Adrenal gland (tissue), 5 donors: ENCODE results near the gene TMCC3.

Experiments used
- CTCF ChIP-seq, 6 experiments: fragments of 450-650 bp in 4 of 6; fragments of 200-600 bp in 2 of 6; sonication (generic) in 1 of 6; IDR thresholded peaks; 1 replicate in 5 of 6; 2 replicates in 1 of 6; pipeline versions ENCODE4 v1.5.1 to v1.8.0; 2016 to 2021; ENCODE audit warnings: antibody characterized with exemption in 6 of 6, mild to moderate bottlenecking in 2 of 6, moderate library complexity in 1 of 6
- POLR2A ChIP-seq, 2 donors: fragments of 450-650 bp; IDR thresholded peaks; one replicate each; pipeline ENCODE4 v1.6.1; 2017; ENCODE audit warnings: antibody characterized with exemption in 2 of 2, mild to moderate bottlenecking in 2 of 2, moderate library complexity in 1 of 2
- donor health status: DM: no; HTN: no; CAD: no.

GRCh38 chr12:94666158-94666557 is 15.8 kb upstream of the TMCC3 start:
- no peak for TF ChIP-seq CTCF (IDR thresholded peaks at IDR 0.05)
- TF ChIP-seq POLR2A (IDR thresholded peaks at IDR 0.05) = no peak
